Measurements from ENCODE around the gene TAPBP. TPM values are rescaled to one million over a fixed set of nuclear protein-coding genes. Genes with fewer than 3 reads are reported as not detected.
A peak's percentile ranks its signal among the peaks of the same experiment; 100 is the strongest.

Gene TAPBP
- polyA plus RNA-seq, 3 donors: 138 to 228 (median 141) TPM

GRCh38 chr6:33321227-33321626 is 7.3 kb upstream of the TAPBP start:
- Histone ChIP-seq H3K4me1 (ENCODE audit: control insufficient read depth in 1 of 2, insufficient read depth in 2 of 2, low read length in 2 of 2) (peaks cover 57 to 69% of the 10 kb centered on the region in 2 donors), H3K9ac (ENCODE audit: insufficient read depth, low read length, poor library complexity, severe bottlenecking) (no peak overlapping the region), H3K36me3 (replicated peaks in 1 of 2; ENCODE audit: control insufficient read depth in 1 of 2, insufficient read depth in 2 of 2, low read length in 2 of 2) (peaks cover 28 to 35% of the 10 kb centered on the region in 2 donors), H3K4me3 (replicated peaks in 1 of 3; ENCODE audit: low read depth in 2 of 3, low read length in 3 of 3) (peak overlapping the region in 1 of 3 experiments; percentile 95), H3K27me3 (ENCODE audit: control insufficient read depth in 2 of 2, insufficient read depth in 2 of 2, low read length in 2 of 2) (no peaks in the 10 kb centered on the region), H2AFZ (ENCODE audit: insufficient read depth, low read depth, low read length, poor library complexity, severe bottlenecking) (no peak overlapping the region), H4K20me1 (ENCODE audit: insufficient read depth, low read length) (peaks cover 38% of the 10 kb centered on the region), H3K27ac (ENCODE audit: low read depth in 1 of 2, low read length in 2 of 2) (peak overlapping the region in 1 of 2 donors; percentile 84), H3K4me2 (replicated peaks; ENCODE audit: extremely low read depth, low read length, poor library complexity, severe bottlenecking) (peak overlapping the region; percentile 100), H3K9me3 (replicated peaks in 1 of 2; ENCODE audit: control insufficient read depth in 1 of 2, insufficient read depth in 1 of 2, low read length in 2 of 2) (no peaks in the 10 kb centered on the region), H3K79me2 (ENCODE audit: insufficient read depth, low read length) (peaks cover 55% of the 10 kb centered on the region)
- H3K4me3 Mint-ChIP-seq: no peak overlapping the region
- H3K9me3 Mint-ChIP-seq: peaks cover 0 to 3% (median 1%) of the 10 kb centered on the region in 7 donors
- H3K27ac Mint-ChIP-seq: peak overlapping the region in 5 of 7 donors; percentile 30 to 79 (median 46)
- peaks cover 30 to 37% of the 10 kb centered on the region in 2 donors for H3K36me3 Mint-ChIP-seq
- H3K27me3 Mint-ChIP-seq (ENCODE audit: low read depth in 3 of 3): peaks cover 0 to 2% (median 0%) of the 10 kb centered on the region in 3 donors
- WGBS (ENCODE audit: insufficient coverage): 82% methylated on average over 9 of the region's 9 CpGs
- peaks cover 66% of the 10 kb centered on the region for H3K4me1 Mint-ChIP-seq
- intact Hi-C loops (cut with micrococcal nuclease): no loop called here
- TF ChIP-seq CTCF (IDR thresholded peaks at IDR 0.05): no peak
- DNase-seq: no peak

- no peak overlapping the region for H3K4me3 Mint-ChIP-seq
- Histone ChIP-seq H4K20me1 (ENCODE audit: insufficient read depth, low read length) (peaks cover 42% of the 10 kb centered on the region), H3K27ac (ENCODE audit: low read depth in 1 of 2, low read length in 2 of 2) (peak overlapping the region in 1 of 2 donors; percentile 40), H3K4me1 (ENCODE audit: control insufficient read depth in 1 of 2, insufficient read depth in 2 of 2, low read length in 2 of 2) (peaks cover 60 to 76% of the 10 kb centered on the region in 2 donors), H3K4me3 (replicated peaks in 1 of 3; ENCODE audit: low read depth in 2 of 3, low read length in 3 of 3) (no peak overlapping the region), H3K9me3 (replicated peaks in 1 of 2; ENCODE audit: control insufficient read depth in 1 of 2, insufficient read depth in 1 of 2, low read length in 2 of 2) (no peaks in the 10 kb centered on the region), H3K79me2 (ENCODE audit: insufficient read depth, low read length) (peaks cover 62% of the 10 kb centered on the region), H2AFZ (ENCODE audit: insufficient read depth, low read depth, low read length, poor library complexity, severe bottlenecking) (no peak overlapping the region), H3K9ac (ENCODE audit: insufficient read depth, low read length, poor library complexity, severe bottlenecking) (no peak overlapping the region), H3K27me3 (ENCODE audit: control insufficient read depth in 2 of 2, insufficient read depth in 2 of 2, low read length in 2 of 2) (no peaks in the 10 kb centered on the region), H3K4me2 (replicated peaks; ENCODE audit: extremely low read depth, low read length, poor library complexity, severe bottlenecking) (no peak overlapping the region), H3K36me3 (replicated peaks in 1 of 2; ENCODE audit: control insufficient read depth in 1 of 2, insufficient read depth in 2 of 2, low read length in 2 of 2) (peaks cover 28 to 38% of the 10 kb centered on the region in 2 donors)
- H3K4me1 Mint-ChIP-seq: peaks cover 72% of the 10 kb centered on the region
- no peak for TF ChIP-seq CTCF (IDR thresholded peaks at IDR 0.05)
- peak in 1 of 3 donors; percentile 22 for DNase-seq
- peaks cover 0 to 3% (median 1%) of the 10 kb centered on the region in 7 donors for H3K9me3 Mint-ChIP-seq
- H3K27ac Mint-ChIP-seq: peak overlapping the region in 3 of 7 donors; percentile 13 to 50 (median 43)
- peaks cover 0 to 2% (median 0%) of the 10 kb centered on the region in 3 donors for H3K27me3 Mint-ChIP-seq (ENCODE audit: low read depth in 3 of 3)
- WGBS (ENCODE audit: insufficient coverage): 95% methylated on average over 20 of the region's 32 CpGs
- intact Hi-C loops (cut with micrococcal nuclease): no loop called here
- H3K36me3 Mint-ChIP-seq: peaks cover 31 to 43% of the 10 kb centered on the region in 2 donors
Measured at GRCh38 chr6:33320315-33321181, 6.7 kb upstream of the TAPBP start.
